HepG2 (cell line): ENCODE data around the gene TOM1L2. TPM values are rescaled to one million over a fixed set of nuclear protein-coding genes. Genes with fewer than 3 reads are reported as not detected.

Source experiments
- ATAC-seq: fragments of 200-7000 bp; cut with Tn5 transposase; 3 replicates; pipeline ENCODE4 v1.9.1; 2020; ENCODE audit warnings: mild to moderate bottlenecking, moderate library complexity
- BruUV-seq: library from RNA; stranded (reverse); fragments of 400-500 nt; replicated peaks from 2 replicates; lab custom pipeline; 2021; lab: Mats Ljungman, UMichigan
- CTCF ChIA-PET: fragments of 300-600 bp; formaldehyde crosslinking; extraction: SDS; loops from one replicate; lab custom pipeline; 2021; ENCODE audit warnings: low total read pairs, inconsistent platforms, low intra/inter-chr PET ratio; lab: Yijun Ruan, JAX
- POLR2A ChIA-PET: fragments of 350-600 bp; sonication (Branson Sonifier 250); formaldehyde crosslinking; loops from one replicate; lab custom pipeline; 2020; ENCODE audit warnings: antibody characterized with exemption, inconsistent platforms; lab: Yijun Ruan, JAX
- DNase-seq: peaks from one replicate; pipeline ENCODE4 v3.0.0-alpha.2; 2015; ENCODE audit warnings: low spot score
- FAIRE-seq: peaks from 3 replicates; lab custom pipeline; 2011; peaks lifted over from hg19 to GRCh38; lab: Jason Lieb, UNC
- H2AFZ ChIP-seq: one replicate; pipeline ENCODE4 v1.6.1; 2011; ENCODE audit warnings: low read length, inconsistent platforms
- H3K27ac ChIP-seq: fragments of 300-600 bp; 3 replicates; pipeline ENCODE4 v1.8.0; 2011; ENCODE audit warnings: mixed run types, mild to moderate bottlenecking, mixed read lengths, low read length, inconsistent platforms; ENCODE audit not compliant: insufficient read depth; ENCODE audit errors: extremely low read length
- H3K27me3 ChIP-seq, 2 experiments: fragments of 200-600 bp in 1 of 2; 2 replicates in 1 of 2; 3 replicates in 1 of 2; pipeline versions ENCODE4 v1.6.0 to v1.8.0; 2011; ENCODE audit warnings: low read length in 2 of 2, mild to moderate bottlenecking in 2 of 2, moderate library complexity in 2 of 2, inconsistent platforms in 1 of 2; ENCODE audit not compliant: insufficient read depth in 2 of 2, control insufficient read depth in 1 of 2
- H3K36me3 ChIP-seq, 2 experiments: fragments of 200-600 bp in 1 of 2; replicated peaks in 1 of 2; 2 replicates in 1 of 2; 3 replicates in 1 of 2; pipeline versions ENCODE4 v1.5.1 to v1.8.0; 2011; ENCODE audit warnings: low read length in 2 of 2, inconsistent platforms in 1 of 2; ENCODE audit not compliant: insufficient read depth in 2 of 2, control insufficient read depth in 1 of 2
- H3K4me1 ChIP-seq: 2 replicates; pipeline ENCODE4 v1.5.1; 2012; ENCODE audit warnings: low read length, inconsistent platforms; ENCODE audit not compliant: insufficient read depth
- H3K4me2 ChIP-seq: 2 replicates; pipeline ENCODE4 v1.6.0; 2011; ENCODE audit warnings: low read depth, low read length, inconsistent platforms
- H3K4me3 ChIP-seq, 3 experiments: fragments of 200-600 bp in 1 of 3; sonication (generic), shearing (Covaris generic) in 1 of 3; replicated peaks in 1 of 3; 2 replicates each; pipeline ENCODE4 v1.5.1; 2011 to 2016; ENCODE audit warnings: low read length in 3 of 3, inconsistent platforms in 2 of 3, low read depth in 2 of 3, mild to moderate bottlenecking in 2 of 3, control low read depth in 1 of 3, mixed read lengths in 1 of 3; ENCODE audit not compliant: insufficient read depth in 1 of 3
- H3K79me2 ChIP-seq: one replicate; pipeline ENCODE4 v1.6.1; 2011; ENCODE audit warnings: low read length, inconsistent platforms; ENCODE audit not compliant: insufficient read depth
- H3K9ac ChIP-seq: 2 replicates; pipeline ENCODE4 v1.6.0; 2011; ENCODE audit warnings: mild to moderate bottlenecking, low read depth, low read length, inconsistent platforms; ENCODE audit not compliant: insufficient read depth
- H3K9me3 ChIP-seq: 2 replicates; pipeline ENCODE4 v1.5.1; 2012; ENCODE audit warnings: mild to moderate bottlenecking, low read length
- H4K20me1 ChIP-seq: 2 replicates; pipeline ENCODE4 v1.6.0; 2011; ENCODE audit warnings: inconsistent platforms, mild to moderate bottlenecking, low read length, moderate library complexity; ENCODE audit not compliant: insufficient read depth
- DR1 ChIP-seq: sonication (generic); formaldehyde crosslinking; IDR thresholded peaks from 2 replicates; pipeline ENCODE4 v1.8.0; 2021; ENCODE audit warnings: mild to moderate bottlenecking, missing genetic modification reagents, inconsistent platforms
- KDM2A ChIP-seq: sonication (generic); formaldehyde crosslinking; IDR thresholded peaks from 2 replicates; pipeline ENCODE4 v1.4.0; 2020; ENCODE audit warnings: low read depth, missing genetic modification reagents, borderline replicate concordance
- KLF13 ChIP-seq: sonication (generic); formaldehyde crosslinking; IDR thresholded peaks from 2 replicates; pipeline ENCODE4 v1.4.0; 2020; ENCODE audit warnings: mild to moderate bottlenecking, missing genetic modification reagents
- NFE2L1 ChIP-seq: sonication (generic); formaldehyde crosslinking; IDR thresholded peaks from 2 replicates; pipeline ENCODE4 v1.4.0; 2020; ENCODE audit warnings: missing genetic modification reagents, mild to moderate bottlenecking, borderline replicate concordance
- POGK ChIP-seq: sonication (generic); formaldehyde crosslinking; conservative IDR thresholded peaks from 2 replicates; pipeline ENCODE4 v1.8.0; 2022; ENCODE audit warnings: mild to moderate bottlenecking, moderate library complexity, missing genetic modification reagents
- SRY ChIP-seq: sonication (generic); formaldehyde crosslinking; IDR thresholded peaks from 2 replicates; pipeline ENCODE4 v1.8.0; 2022; ENCODE audit warnings: mild to moderate bottlenecking, missing genetic modification reagents
- THYN1 ChIP-seq: sonication (generic); formaldehyde crosslinking; IDR thresholded peaks from 2 replicates; pipeline ENCODE4 v1.8.1; 2023; ENCODE audit warnings: low read depth, mild to moderate bottlenecking, moderate library complexity, missing genetic modification reagents, borderline replicate concordance
- ZBTB46 ChIP-seq: sonication (generic); formaldehyde crosslinking; IDR thresholded peaks from 2 replicates; pipeline ENCODE4 v1.4.0; 2020; ENCODE audit warnings: mild to moderate bottlenecking, missing genetic modification reagents, borderline replicate concordance
- ZNF17 ChIP-seq: sonication (generic); formaldehyde crosslinking; IDR thresholded peaks from 2 replicates; pipeline ENCODE4 v1.5.0; 2020; ENCODE audit warnings: mild to moderate bottlenecking, missing genetic modification reagents
- ZNF280D ChIP-seq: sonication (generic); formaldehyde crosslinking; IDR thresholded peaks from 2 replicates; pipeline ENCODE4 v1.5.1; 2020; ENCODE audit warnings: mild to moderate bottlenecking, missing genetic modification reagents
- ZNF329 ChIP-seq: sonication (generic); formaldehyde crosslinking; IDR thresholded peaks from 2 replicates; pipeline ENCODE4 v1.9.0; 2021; ENCODE audit warnings: low read depth, mild to moderate bottlenecking, missing genetic modification reagents
- WGBS: methylation state at CpG from one replicate; pipeline ENCODE4 v1.1.6; 2017; ENCODE audit warnings: low lambda C conversion rate; 5-methylcytosine and 5-hydroxymethylcytosine counted together
- in situ Hi-C: cut with HindIII; loops from 2 replicates; pipeline ENCODE4 v1.10.0; 2017; ENCODE audit warnings: low pct_unique_long_range_greater_than_20kb; ENCODE audit not compliant: extremely low pct_ligation_motif_present
- intact Hi-C: fragments of 100-400 bp; cut with micrococcal nuclease; formaldehyde crosslinking; loops from one replicate; pipeline ENCODE4 v1.10.0; 2022; ENCODE audit not compliant: unreplicated experiment
- polyA plus RNA-seq, 8 experiments: library from polyadenylated mRNA; depleted of rRNA in 3 of 8; stranded (reverse) in 7 of 8; unstranded in 1 of 8; fragments of >200 nt; fragmentation: Illumina TruSeq in 4 of 8; extraction: Trizol in 4 of 8; gene quantifications; 2 replicates each; pipeline versions ENCODE4 v1.2.1 to v1.2.3, GENCODE V29; 2011 to 2016; ENCODE audit warnings: low read depth in 4 of 8, missing spikeins in 1 of 8, mixed read lengths in 1 of 8; ENCODE audit not compliant: insufficient read depth in 1 of 8
- total RNA-seq, 5 experiments: library from RNA; depleted of rRNA; stranded (reverse); fragments of >200 nt; fragmentation: Illumina TruSeq; extraction: Trizol; gene quantifications; 2 replicates each; pipeline ENCODE4 v1.2.3, GENCODE V29; 2016; ENCODE audit warnings: low read depth in 1 of 5

Gene TOM1L2
- total and polyA plus RNA-seq, 2 of the 13 experiments (the other 11 are each of a cell fraction or from before 2014, with no cell fraction given), result 4.7 to 7.4 TPM

- no peak overlapping the region for H3K27ac ChIP-seq
- no peaks in the 10 kb centered on the region for H3K27me3 ChIP-seq
- CTCF ChIA-PET, result no interaction called here
- no TSS peak for BruUV-seq
- intact Hi-C loops, result no loop called here
- FAIRE-seq, result no peak
- DNase-seq, result no peak
- in situ Hi-C loops, result loop anchor here (25.0 kb wide), 1 partner anchor 96 kb away; the partner anchor contains the start of gene MYO15A
- 92% methylated on average over 12 of the region's 12 CpGs for WGBS
- ATAC-seq, result no peak
- TF ChIP-seq ZNF280D (CRISPR knock-in tag), result no peak
- TF ChIP-seq, all 625 proteins: peak for 0
- no peaks in the 10 kb centered on the region for H3K79me2 ChIP-seq
- H3K4me3 ChIP-seq, result no peak overlapping the region
- no peaks in the 10 kb centered on the region for H4K20me1 ChIP-seq
- no peak overlapping the region for H2AFZ ChIP-seq
- H3K9me3 ChIP-seq, result no peaks in the 10 kb centered on the region
- peaks cover 30% of the 10 kb centered on the region for H3K4me1 ChIP-seq
- no peak overlapping the region for H3K4me2 ChIP-seq
- H3K36me3 ChIP-seq, result peaks cover 0 to 3% of the 10 kb centered on the region in 2 experiments; a peak in 3 of 5 replicates
- POLR2A ChIA-PET, result no interaction called here
- no peak overlapping the region for H3K9ac ChIP-seq
These were observed 44.2 kb upstream of the TOM1L2 start for GRCh38 chr17:18016426-18016825.

- WGBS, result 100% methylated on average over 5 of the region's 5 CpGs
- TF ChIP-seq THYN1 (CRISPR knock-in tag) (no peak), ZNF329 (CRISPR knock-in tag) (no peak), ZBTB46 (CRISPR knock-in tag) (no peak), SRY (no peak), POGK (no peak), NFE2L1 (CRISPR knock-in tag) (no peak), KDM2A (CRISPR knock-in tag) (no peak), KLF13 (CRISPR knock-in tag) (no peak), ZNF17 (CRISPR knock-in tag) (no peak), DR1 (CRISPR knock-in tag) (no peak)
These were observed 43.4 kb upstream of the TOM1L2 start for GRCh38 chr17:18015593-18015992.

More at GRCh38 chr17:18015593-18015992, 43.4 kb upstream of the TOM1L2 start:
- Histone ChIP-seq H2AFZ (no peak overlapping the region), H3K9ac (no peak overlapping the region), H3K9me3 (no peaks in the 10 kb centered on the region), H3K27ac (no peak overlapping the region), H3K36me3 (peaks cover 0 to 3% of the 10 kb centered on the region in 2 experiments; a peak in 3 of 5 replicates), H4K20me1 (no peaks in the 10 kb centered on the region), H3K4me3 (no peak overlapping the region), H3K4me2 (no peak overlapping the region), H3K27me3 (no peaks in the 10 kb centered on the region), H3K79me2 (no peaks in the 10 kb centered on the region), H3K4me1 (peaks cover 30% of the 10 kb centered on the region)
- FAIRE-seq (no peak), ATAC-seq (no peak), DNase-seq (no peak)
- POLR2A ChIA-PET, result no interaction called here
- in situ Hi-C loops, result loop anchor here (25.0 kb wide), 1 partner anchor 97 kb away; the partner anchor contains the start of gene MYO15A
- no TSS peak for BruUV-seq
- CTCF ChIA-PET, result no interaction called here
- intact Hi-C loops, result no loop called here
